ENCODE data around the gene RAB39A.
"Not testable (repeated sequence)": the region's sequence is repeated elsewhere in the genome, so short reads cannot be mapped to it uniquely, and the experiment has no call there.

The RAB39A gene

GRCh38 chr11:107928046-107928766, at the start of gene RAB39A:
Gene RAB39A (plus strand): TSS chr11:107928448. CDS start chr11:107928569, 121 bp downstream.
- DNase-seq (ENCODE audit: low read depth, low spot score): peak; percentile 98

- peak; percentile 35 for DNase-seq (ENCODE audit: low read depth, low spot score)
Measured at GRCh38 chr11:107881471-107881870, 46.8 kb upstream of the RAB39A start.

GRCh38 chr11:107882095-107882820, 46.0 kb upstream of the RAB39A start:
- no peak for DNase-seq (ENCODE audit: low read depth, low spot score)

- peak; percentile 65 for DNase-seq (ENCODE audit: low read depth, low spot score)
Measured at GRCh38 chr11:107898270-107898669, 30.0 kb upstream of the RAB39A start.

GRCh38 chr11:107908211-107908610, 20.0 kb upstream of the RAB39A start:
- DNase-seq (ENCODE audit: low read depth, low spot score): no peak

- DNase-seq (ENCODE audit: low read depth, low spot score): not testable (repeated sequence)
Measured at GRCh38 chr11:107912415-107912814, 15.8 kb upstream of the RAB39A start.

GRCh38 chr11:107915229-107915628, 13.0 kb upstream of the RAB39A start:
- no peak for DNase-seq (ENCODE audit: low read depth, low spot score)

GRCh38 chr11:107916671-107917241, 11.5 kb upstream of the RAB39A start:
- DNase-seq (ENCODE audit: low read depth, low spot score): peak; percentile 25

- no peak for DNase-seq (ENCODE audit: low read depth, low spot score)
Measured at GRCh38 chr11:107921997-107922396, 6.3 kb upstream of the RAB39A start.

GRCh38 chr11:107923519-107923918, 4.7 kb upstream of the RAB39A start:
- not testable (repeated sequence) for DNase-seq (ENCODE audit: low read depth, low spot score)

GRCh38 chr11:107924306-107924705, 3.9 kb upstream of the RAB39A start:
- DNase-seq (ENCODE audit: low read depth, low spot score): no peak

- no peak for DNase-seq (ENCODE audit: low read depth, low spot score)
Measured at GRCh38 chr11:107927559-107927958, 689 bp upstream of the RAB39A start.

GRCh38 chr11:107928767-107929507, 689 bp downstream of the RAB39A start:
- DNase-seq (ENCODE audit: low read depth, low spot score): peak; percentile 30

- DNase-seq (ENCODE audit: low read depth, low spot score): peak; percentile 49
Measured at GRCh38 chr11:107929611-107930200, 1.5 kb downstream of the RAB39A start.

GRCh38 chr11:107931206-107931605, 3.0 kb downstream of the RAB39A start:
- no peak for DNase-seq (ENCODE audit: low read depth, low spot score)

GRCh38 chr11:107947904-107948303, 19.7 kb downstream of the RAB39A start:
- DNase-seq (ENCODE audit: low read depth, low spot score): no peak

GRCh38 chr11:107948328-107948727, 20.1 kb downstream of the RAB39A start:
- DNase-seq (ENCODE audit: low read depth, low spot score): not testable (repeated sequence)

GRCh38 chr11:107951155-107951554, 22.9 kb downstream of the RAB39A start:
- DNase-seq (ENCODE audit: low read depth, low spot score): peak; percentile 74

GRCh38 chr11:107953446-107953845, 25.2 kb downstream of the RAB39A start:
- peak; percentile 52 for DNase-seq (ENCODE audit: low read depth, low spot score)

- no peak for DNase-seq (ENCODE audit: low read depth, low spot score)
Measured at GRCh38 chr11:107956543-107956942, 28.3 kb downstream of the RAB39A start.

GRCh38 chr11:107957109-107957588, 28.9 kb downstream of the RAB39A start:
- no peak for DNase-seq (ENCODE audit: low read depth, low spot score)
